Measurements from ENCODE around the gene COL23A1. TPM values are rescaled to one million over a fixed set of nuclear protein-coding genes. Genes with fewer than 3 reads are reported as not detected.

The COL23A1 gene
- total RNA-seq, 2 experiments from 2014 or later = 0.10 to 0.18 TPM

DNA sequence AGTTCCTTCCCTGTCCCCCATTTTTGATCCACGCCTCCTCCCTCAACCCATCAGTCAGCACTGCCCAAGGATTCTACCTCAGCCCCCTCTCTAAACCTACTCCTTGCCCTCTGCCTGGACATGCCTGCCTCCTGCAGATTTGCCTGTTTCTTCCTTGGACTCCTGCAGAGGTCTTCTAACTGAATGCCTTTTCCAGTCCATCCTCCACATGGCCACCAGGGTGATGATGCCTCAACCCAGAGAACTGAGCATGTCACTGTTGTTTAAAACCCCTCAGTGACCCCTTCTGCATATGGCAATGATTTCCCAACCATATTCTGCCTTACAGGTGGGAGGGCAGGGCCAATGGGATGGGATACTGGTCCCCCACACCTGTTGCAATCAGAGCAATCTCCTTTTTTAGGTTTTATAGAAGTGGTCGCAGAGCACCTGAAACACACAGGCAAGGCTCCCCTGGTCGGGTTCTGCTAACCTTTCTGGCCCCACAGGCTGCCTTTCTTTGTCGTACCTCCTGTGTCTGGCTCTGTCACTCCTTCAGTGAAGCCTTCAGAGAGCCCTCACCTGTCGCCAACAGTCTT, 366.9 kb downstream of the COL23A1 start:
- POLR2A ChIA-PET = no interaction called here
- no peaks in the 10 kb centered on the region for H3K27me3 Mint-ChIP-seq
- DNase-seq = no peak
- peaks cover 37% of the 10 kb centered on the region for H3K4me1 Mint-ChIP-seq
- H3K27ac Mint-ChIP-seq = peak overlapping the region; percentile 45
- H3K4me3 Mint-ChIP-seq = no peak overlapping the region
- peaks cover 70% of the 10 kb centered on the region for H3K36me3 Mint-ChIP-seq (ENCODE audit: low read depth)
- H3K9me3 Mint-ChIP-seq = no peaks in the 10 kb centered on the region
- CTCF ChIA-PET = interaction anchor here (0.6 kb wide), 1 partner anchor 16 kb away, joined by 3 read pairs; no protein-coding TSS in a partner anchor

DNA sequence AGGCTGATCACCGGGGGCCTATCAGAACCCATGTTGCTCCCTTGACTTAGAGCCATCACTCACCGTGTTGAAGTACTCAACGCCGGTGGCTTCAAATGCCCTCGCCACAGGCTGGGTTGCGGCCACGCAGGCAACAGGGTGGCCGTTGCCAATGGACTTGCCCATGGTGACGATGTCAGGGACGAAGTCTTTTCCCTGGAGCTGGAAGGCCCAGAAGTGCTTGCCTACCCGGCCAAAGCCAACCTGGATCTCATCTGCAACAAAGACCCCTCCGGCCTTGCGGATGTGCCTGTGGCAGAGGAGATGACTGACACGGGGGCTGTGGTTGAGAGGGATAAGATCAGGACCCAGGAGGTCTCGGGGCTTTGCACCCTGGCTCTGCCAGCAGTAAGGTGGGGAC, 367.9 kb downstream of the COL23A1 start:
- peaks cover 65% of the 10 kb centered on the region for H3K36me3 Mint-ChIP-seq (ENCODE audit: low read depth)
- DNase-seq = no peak
- CTCF ChIA-PET = no interaction called here
- no peaks in the 10 kb centered on the region for H3K27me3 Mint-ChIP-seq
- H3K27ac Mint-ChIP-seq = no peak overlapping the region
- POLR2A ChIA-PET = interaction anchor here (1.1 to 1.7 kb wide), 3 partner anchors 9 to 18 kb away, joined by 4 to 7 read pairs (median 6); partner anchors contain the start of gene HNRNPAB
- peaks cover 28% of the 10 kb centered on the region for H3K4me1 Mint-ChIP-seq
- H3K4me3 Mint-ChIP-seq = no peak overlapping the region
- no peaks in the 10 kb centered on the region for H3K9me3 Mint-ChIP-seq

DNA sequence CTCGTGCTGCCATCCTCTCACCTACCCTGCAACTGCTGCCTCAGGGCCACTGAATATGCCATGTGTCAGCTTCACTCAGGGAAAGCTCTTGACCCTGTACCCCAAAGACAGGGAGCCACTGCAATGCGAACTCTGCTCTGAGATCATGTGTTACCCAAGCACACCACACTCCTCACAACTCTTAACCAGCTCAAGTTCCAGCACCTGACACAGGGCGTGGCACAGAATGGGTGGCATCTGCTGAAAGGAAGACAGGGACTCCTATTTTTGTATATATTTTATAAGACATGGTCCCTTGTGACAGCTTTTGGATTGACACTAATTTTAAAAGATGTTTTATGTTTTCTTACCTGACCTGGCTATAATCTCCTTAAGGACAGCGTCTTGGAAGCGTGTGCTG, 368.3 kb downstream of the COL23A1 start:
- Mint-ChIP-seq H3K27me3 (no peaks in the 10 kb centered on the region), H3K36me3 (ENCODE audit: low read depth) (peaks cover 61% of the 10 kb centered on the region), H3K9me3 (no peaks in the 10 kb centered on the region), H3K4me3 (no peak overlapping the region), H3K27ac (peak overlapping the region; percentile 17), H3K4me1 (peaks cover 24% of the 10 kb centered on the region)
- DNase-seq = no peak
- ChIA-PET POLR2A (interaction anchor here (1.1 to 1.7 kb wide), 4 partner anchors 8 to 18 kb away, joined by 4 to 7 read pairs (median 5); partner anchors contain the start of gene HNRNPAB), CTCF (no interaction called here)

DNA sequence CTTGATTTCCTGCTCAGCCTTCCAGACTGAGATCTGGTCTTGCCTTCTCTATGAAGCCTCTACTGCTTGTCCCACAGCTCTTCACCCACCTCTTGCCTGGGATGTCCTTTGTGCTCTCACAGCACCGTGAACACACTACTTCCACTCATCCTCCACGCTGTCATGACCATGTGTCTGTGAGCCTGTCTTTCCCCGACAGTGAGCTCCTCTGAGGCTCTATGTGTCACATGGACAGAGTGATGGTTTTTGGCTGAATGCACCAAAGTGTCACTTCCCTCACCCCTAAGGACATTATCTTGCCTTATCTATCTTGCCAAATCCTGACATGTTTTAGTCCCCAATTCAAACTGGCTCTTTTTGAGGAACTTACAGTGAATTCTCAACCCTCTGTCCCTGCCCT, 368.9 kb downstream of the COL23A1 start:
- no peak for DNase-seq
- H3K27me3 Mint-ChIP-seq = no peaks in the 10 kb centered on the region
- CTCF ChIA-PET = no interaction called here
- H3K4me3 Mint-ChIP-seq = no peak overlapping the region
- peak overlapping the region; percentile 17 for H3K27ac Mint-ChIP-seq
- peaks cover 61% of the 10 kb centered on the region for H3K36me3 Mint-ChIP-seq (ENCODE audit: low read depth)
- H3K4me1 Mint-ChIP-seq = peaks cover 22% of the 10 kb centered on the region
- no peaks in the 10 kb centered on the region for H3K9me3 Mint-ChIP-seq
- POLR2A ChIA-PET = interaction anchor here (1.1 to 1.7 kb wide), 4 partner anchors 8 to 17 kb away, joined by 4 to 7 read pairs (median 5); partner anchors contain the start of gene HNRNPAB

- Mint-ChIP-seq H3K27ac (no peak overlapping the region), H3K36me3 (ENCODE audit: low read depth) (peaks cover 69% of the 10 kb centered on the region), H3K4me3 (no peak overlapping the region), H3K9me3 (no peaks in the 10 kb centered on the region), H3K27me3 (no peaks in the 10 kb centered on the region), H3K4me1 (peaks cover 23% of the 10 kb centered on the region)
- ChIA-PET CTCF (no interaction called here), POLR2A (no interaction called here)
- no peak for DNase-seq
These were observed 371.4 kb downstream of the COL23A1 start for GRCh38 chr5:178218827-178219226.

- no peaks in the 10 kb centered on the region for H3K9me3 Mint-ChIP-seq
- H3K27ac Mint-ChIP-seq = no peak overlapping the region
- ChIA-PET POLR2A (no interaction called here), CTCF (interaction anchor here (0.6 kb wide), 1 partner anchor 195 kb away, joined by 3 read pairs; no protein-coding TSS in a partner anchor)
- no peak for DNase-seq
- no peaks in the 10 kb centered on the region for H3K27me3 Mint-ChIP-seq
- peaks cover 23% of the 10 kb centered on the region for H3K4me1 Mint-ChIP-seq
- H3K36me3 Mint-ChIP-seq (ENCODE audit: low read depth) = peaks cover 70% of the 10 kb centered on the region
- H3K4me3 Mint-ChIP-seq = no peak overlapping the region
These were observed 371.9 kb downstream of the COL23A1 start for GRCh38 chr5:178218237-178218776.

DNA sequence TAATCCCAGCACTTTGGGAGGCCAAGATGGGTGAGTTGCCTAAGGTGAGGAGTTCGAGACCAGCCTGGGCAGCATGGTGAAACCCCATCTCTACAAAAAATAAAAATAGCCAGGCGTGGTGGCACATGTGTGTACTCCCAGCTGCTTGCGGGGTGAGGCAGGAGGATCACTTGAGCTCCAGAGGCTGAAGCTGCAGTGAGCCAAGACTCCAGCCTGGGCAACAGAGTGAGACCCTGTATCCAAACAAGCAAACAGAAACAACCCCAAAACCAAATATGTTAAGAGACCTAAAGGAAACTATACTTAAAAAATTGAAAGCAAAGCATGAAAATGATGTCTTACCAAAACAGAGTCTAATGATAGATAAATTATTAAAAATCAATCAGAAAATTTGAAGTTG, 373.4 kb downstream of the COL23A1 start:
- H3K27me3 Mint-ChIP-seq = no peaks in the 10 kb centered on the region
- DNase-seq = no peak
- no peak overlapping the region for H3K27ac Mint-ChIP-seq
- CTCF ChIA-PET = no interaction called here
- peaks cover 16% of the 10 kb centered on the region for H3K4me1 Mint-ChIP-seq
- no peaks in the 10 kb centered on the region for H3K9me3 Mint-ChIP-seq
- POLR2A ChIA-PET = interaction anchor here (0.6 to 12.2 kb wide), 4 partner anchors 11 to 67 kb away, joined by 3 to 120 read pairs (median 45); partner anchors contain the start of genes HNRNPAB and PHYKPL
- H3K4me3 Mint-ChIP-seq = no peak overlapping the region
- H3K36me3 Mint-ChIP-seq (ENCODE audit: low read depth) = peaks cover 76% of the 10 kb centered on the region

- no peak overlapping the region for H3K4me3 Mint-ChIP-seq
- H3K4me1 Mint-ChIP-seq = peaks cover 10% of the 10 kb centered on the region
- ChIA-PET CTCF (no interaction called here), POLR2A (interaction anchor here (1.1 to 12.2 kb wide), 3 partner anchors 10 to 15 kb away, joined by 3 to 120 read pairs (median 87); partner anchors contain the start of genes HNRNPAB and PHYKPL)
- peaks cover 76% of the 10 kb centered on the region for H3K36me3 Mint-ChIP-seq (ENCODE audit: low read depth)
- no peak for DNase-seq
- H3K27me3 Mint-ChIP-seq = no peaks in the 10 kb centered on the region
- H3K9me3 Mint-ChIP-seq = no peaks in the 10 kb centered on the region
- H3K27ac Mint-ChIP-seq = peak overlapping the region; percentile 54
These were observed 374.1 kb downstream of the COL23A1 start for GRCh38 chr5:178216088-178216534.

GRCh38 chr5:178215280-178216002, 374.8 kb downstream of the COL23A1 start:
- Mint-ChIP-seq H3K4me1 (peaks cover 6% of the 10 kb centered on the region), H3K27me3 (no peaks in the 10 kb centered on the region), H3K27ac (no peak overlapping the region), H3K4me3 (no peak overlapping the region), H3K36me3 (ENCODE audit: low read depth) (peaks cover 77% of the 10 kb centered on the region), H3K9me3 (no peaks in the 10 kb centered on the region)
- POLR2A ChIA-PET = interaction anchor here (5.6 to 12.2 kb wide), 2 partner anchors 10 to 14 kb away, joined by 87 to 120 read pairs; partner anchors contain the start of genes HNRNPAB and PHYKPL
- CTCF ChIA-PET = no interaction called here
- no peak for DNase-seq

DNA sequence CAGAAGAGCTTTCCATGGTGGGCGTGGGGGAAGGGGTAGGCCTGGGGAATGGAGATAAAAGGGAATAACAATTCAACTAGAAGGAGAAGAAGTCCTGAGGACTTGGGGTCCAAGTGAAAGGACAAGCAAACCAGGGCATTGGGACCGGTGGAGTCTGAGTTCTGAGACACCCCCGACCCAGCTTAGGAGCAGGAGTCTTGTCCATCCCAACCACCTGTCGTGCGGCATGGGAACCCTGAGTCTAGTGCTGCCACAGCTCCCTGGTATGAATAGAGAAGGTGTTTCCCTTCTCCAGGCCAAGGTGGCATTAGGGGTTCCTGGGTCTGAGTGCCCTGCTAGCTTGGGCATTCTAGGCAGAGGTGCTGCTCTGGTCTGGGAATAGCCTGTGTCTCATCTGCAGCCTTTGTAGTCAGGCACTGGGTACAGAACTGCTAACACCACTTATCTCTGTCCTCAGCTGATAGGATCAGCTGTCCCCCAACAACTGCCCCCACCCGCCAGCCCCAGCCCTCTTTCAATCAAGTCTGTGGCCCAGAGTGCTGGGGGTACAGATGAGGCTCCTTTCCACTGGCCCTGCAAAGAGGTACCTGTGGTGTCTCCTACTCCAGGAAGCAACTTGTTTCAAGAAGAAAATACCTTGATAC, 375.9 kb downstream of the COL23A1 start:
- H3K36me3 Mint-ChIP-seq (ENCODE audit: low read depth) = peaks cover 83% of the 10 kb centered on the region
- H3K4me3 Mint-ChIP-seq = no peak overlapping the region
- H3K9me3 Mint-ChIP-seq = no peaks in the 10 kb centered on the region
- POLR2A ChIA-PET = interaction anchor here (1.2 to 12.2 kb wide), 3 partner anchors 7 to 15 kb away, joined by 4 to 120 read pairs (median 87); partner anchors contain the start of genes HNRNPAB and PHYKPL
- no peaks in the 10 kb centered on the region for H3K27me3 Mint-ChIP-seq
- CTCF ChIA-PET = interaction anchor here (2.1 kb wide), 1 partner anchor 21 kb away, joined by 4 read pairs; no protein-coding TSS in a partner anchor
- no peak for DNase-seq
- peak overlapping the region; percentile 38 for H3K27ac Mint-ChIP-seq
- peaks cover 11% of the 10 kb centered on the region for H3K4me1 Mint-ChIP-seq

DNA sequence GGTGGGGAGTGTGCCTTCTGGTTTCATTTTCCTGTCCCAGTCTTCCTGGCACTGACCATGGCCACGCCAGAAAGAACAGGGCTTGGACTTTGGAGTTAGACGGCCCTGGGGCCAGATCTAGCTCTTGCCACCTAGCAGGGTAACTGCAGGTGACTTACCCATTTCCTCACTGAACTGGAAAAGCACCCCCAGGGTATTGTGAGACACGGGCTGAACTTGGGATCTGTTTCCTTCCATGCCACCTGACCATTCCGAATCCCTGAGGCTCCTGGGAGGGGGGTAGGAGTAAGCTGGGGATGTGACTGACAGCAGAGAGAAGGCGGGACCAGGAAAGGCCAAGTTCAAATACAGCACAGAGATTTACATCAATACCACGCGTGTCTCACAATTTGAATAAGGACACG, 376.4 kb downstream of the COL23A1 start:
- DNase-seq = no peak
- peaks cover 15% of the 10 kb centered on the region for H3K4me1 Mint-ChIP-seq
- no peaks in the 10 kb centered on the region for H3K27me3 Mint-ChIP-seq
- peaks cover 84% of the 10 kb centered on the region for H3K36me3 Mint-ChIP-seq (ENCODE audit: low read depth)
- H3K27ac Mint-ChIP-seq = peak overlapping the region; percentile 38
- H3K9me3 Mint-ChIP-seq = no peaks in the 10 kb centered on the region
- CTCF ChIA-PET = interaction anchor here (2.1 kb wide), 1 partner anchor 21 kb away, joined by 4 read pairs; no protein-coding TSS in a partner anchor
- POLR2A ChIA-PET = interaction anchor here (1.2 to 12.2 kb wide), 3 partner anchors 8 to 15 kb away, joined by 4 to 120 read pairs (median 87); partner anchors contain the start of genes HNRNPAB and PHYKPL
- H3K4me3 Mint-ChIP-seq = no peak overlapping the region

DNA sequence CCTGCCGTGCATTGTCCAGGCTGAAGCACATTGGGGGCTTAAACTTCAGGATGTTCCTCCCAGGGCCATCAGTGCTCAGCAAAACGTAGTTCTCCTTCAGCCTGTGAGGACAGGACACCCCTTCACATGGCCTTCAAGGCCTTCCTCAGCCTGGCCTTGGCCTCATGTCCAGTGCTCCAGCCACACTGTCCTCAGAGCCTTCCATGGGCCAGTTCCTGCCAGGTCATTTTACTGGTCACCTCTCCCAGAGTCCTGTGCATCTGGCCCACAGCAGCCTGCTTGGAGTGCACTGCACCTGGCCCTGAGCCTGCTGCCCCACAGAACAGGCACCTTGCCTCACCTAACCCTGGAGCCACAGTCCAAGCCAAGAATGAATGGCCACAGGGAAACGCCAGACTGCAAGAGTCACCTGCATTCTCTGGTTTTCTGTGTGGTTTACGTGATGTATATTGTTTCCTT, 377.2 kb downstream of the COL23A1 start:
- H3K36me3 Mint-ChIP-seq (ENCODE audit: low read depth) = peaks cover 83% of the 10 kb centered on the region
- POLR2A ChIA-PET = interaction anchor here (1.1 to 12.2 kb wide), 5 partner anchors 7 to 26 kb away, joined by 3 to 120 read pairs (median 6); partner anchors contain the start of genes HNRNPAB and PHYKPL

More for the DNA sequence above, 377.2 kb downstream of the COL23A1 start:
- no peak for DNase-seq
- no peak overlapping the region for H3K27ac Mint-ChIP-seq
- no peak overlapping the region for H3K4me3 Mint-ChIP-seq
- H3K27me3 Mint-ChIP-seq = no peaks in the 10 kb centered on the region
- peaks cover 18% of the 10 kb centered on the region for H3K4me1 Mint-ChIP-seq
- no peaks in the 10 kb centered on the region for H3K9me3 Mint-ChIP-seq
- CTCF ChIA-PET = interaction anchor here (2.1 kb wide), 1 partner anchor 22 kb away, joined by 4 read pairs; no protein-coding TSS in a partner anchor

All from activated CD4-positive, alpha-beta memory T cell treated with anti-CD3 and anti-CD28 coated beads, Interleukin-2, amount 10 ng/mL, durations not matched to agents 7 days and 5 days (primary cell).